ENCODE results near the gene LACTB.

Gene LACTB, protein sequence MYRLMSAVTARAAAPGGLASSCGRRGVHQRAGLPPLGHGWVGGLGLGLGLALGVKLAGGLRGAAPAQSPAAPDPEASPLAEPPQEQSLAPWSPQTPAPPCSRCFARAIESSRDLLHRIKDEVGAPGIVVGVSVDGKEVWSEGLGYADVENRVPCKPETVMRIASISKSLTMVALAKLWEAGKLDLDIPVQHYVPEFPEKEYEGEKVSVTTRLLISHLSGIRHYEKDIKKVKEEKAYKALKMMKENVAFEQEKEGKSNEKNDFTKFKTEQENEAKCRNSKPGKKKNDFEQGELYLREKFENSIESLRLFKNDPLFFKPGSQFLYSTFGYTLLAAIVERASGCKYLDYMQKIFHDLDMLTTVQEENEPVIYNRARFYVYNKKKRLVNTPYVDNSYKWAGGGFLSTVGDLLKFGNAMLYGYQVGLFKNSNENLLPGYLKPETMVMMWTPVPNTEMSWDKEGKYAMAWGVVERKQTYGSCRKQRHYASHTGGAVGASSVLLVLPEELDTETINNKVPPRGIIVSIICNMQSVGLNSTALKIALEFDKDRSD

DNA sequence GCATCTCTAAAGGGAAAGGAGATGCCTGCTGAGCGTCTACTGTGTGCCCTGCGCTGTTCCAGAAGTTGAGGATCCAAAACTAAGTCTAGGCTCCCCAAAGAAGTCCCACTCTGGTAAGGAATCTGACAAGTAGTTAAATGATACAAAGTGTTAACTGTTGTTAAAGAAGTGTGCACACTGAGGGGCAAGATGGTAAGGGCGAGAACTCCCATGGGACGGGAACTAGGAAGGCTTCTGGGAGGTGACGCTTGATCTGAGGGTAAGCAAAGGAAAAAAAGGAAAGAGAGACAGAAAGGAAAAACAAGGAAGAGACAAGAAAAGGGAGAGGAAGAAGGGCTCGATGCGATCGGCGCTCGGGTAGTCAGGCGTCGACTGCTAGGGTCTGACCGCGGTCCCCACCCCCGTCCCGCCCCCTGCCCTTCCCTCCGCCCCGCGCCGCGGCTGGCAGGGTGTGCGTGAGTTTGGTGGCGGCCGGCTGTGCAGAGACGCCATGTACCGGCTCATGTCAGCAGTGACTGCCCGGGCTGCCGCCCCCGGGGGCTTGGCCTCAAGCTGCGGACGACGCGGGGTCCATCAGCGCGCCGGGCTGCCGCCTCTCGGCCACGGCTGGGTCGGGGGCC lies at the start of gene LACTB:
TSS of gene LACTB (plus strand) at position 480 of the 620 bp plus-strand sequence. CDS start at position 491, 11 bp downstream.
- peak; percentile 74 for DNase-seq (ENCODE audit: low read depth)

GRCh38 chr15:63072023-63072650 lies 49.5 kb upstream of the LACTB start:
- no peak for DNase-seq (ENCODE audit: low read depth)

GRCh38 chr15:63072809-63073277 lies 48.8 kb upstream of the LACTB start:
- DNase-seq (ENCODE audit: low read depth) = no peak

DNA sequence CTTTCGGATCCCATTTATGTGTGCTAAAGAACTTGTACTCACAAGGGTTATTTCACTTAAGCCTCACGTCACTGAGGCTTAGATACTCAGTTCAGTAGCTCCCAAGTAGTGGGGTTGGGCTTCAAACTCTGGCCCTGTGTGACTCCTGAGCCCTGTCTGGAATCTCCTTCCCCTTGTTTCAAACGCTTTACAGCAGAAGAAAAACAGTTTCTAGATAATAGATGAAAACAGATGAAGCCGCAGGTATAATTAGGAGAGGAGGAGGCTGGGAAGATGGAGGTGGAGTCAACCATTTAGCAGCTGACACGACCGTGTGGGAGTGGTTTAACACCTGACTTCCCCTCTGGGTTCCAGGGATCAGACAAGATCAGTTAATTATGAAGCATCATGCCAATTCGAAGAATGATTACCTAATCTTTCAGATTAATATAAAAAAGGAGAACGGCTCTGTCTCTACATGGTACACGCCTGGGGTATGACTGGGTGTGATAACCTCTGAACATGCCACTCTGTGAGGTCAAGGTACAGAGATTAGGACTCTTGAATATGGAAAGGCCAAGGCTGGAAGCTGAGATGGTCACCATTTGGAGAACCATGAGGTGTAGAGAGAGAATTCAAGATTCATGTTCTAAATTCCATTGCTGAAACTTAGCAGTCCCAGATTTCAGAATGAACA lies 48.0 kb upstream of the LACTB start:
- no peak for DNase-seq (ENCODE audit: low read depth)

DNA sequence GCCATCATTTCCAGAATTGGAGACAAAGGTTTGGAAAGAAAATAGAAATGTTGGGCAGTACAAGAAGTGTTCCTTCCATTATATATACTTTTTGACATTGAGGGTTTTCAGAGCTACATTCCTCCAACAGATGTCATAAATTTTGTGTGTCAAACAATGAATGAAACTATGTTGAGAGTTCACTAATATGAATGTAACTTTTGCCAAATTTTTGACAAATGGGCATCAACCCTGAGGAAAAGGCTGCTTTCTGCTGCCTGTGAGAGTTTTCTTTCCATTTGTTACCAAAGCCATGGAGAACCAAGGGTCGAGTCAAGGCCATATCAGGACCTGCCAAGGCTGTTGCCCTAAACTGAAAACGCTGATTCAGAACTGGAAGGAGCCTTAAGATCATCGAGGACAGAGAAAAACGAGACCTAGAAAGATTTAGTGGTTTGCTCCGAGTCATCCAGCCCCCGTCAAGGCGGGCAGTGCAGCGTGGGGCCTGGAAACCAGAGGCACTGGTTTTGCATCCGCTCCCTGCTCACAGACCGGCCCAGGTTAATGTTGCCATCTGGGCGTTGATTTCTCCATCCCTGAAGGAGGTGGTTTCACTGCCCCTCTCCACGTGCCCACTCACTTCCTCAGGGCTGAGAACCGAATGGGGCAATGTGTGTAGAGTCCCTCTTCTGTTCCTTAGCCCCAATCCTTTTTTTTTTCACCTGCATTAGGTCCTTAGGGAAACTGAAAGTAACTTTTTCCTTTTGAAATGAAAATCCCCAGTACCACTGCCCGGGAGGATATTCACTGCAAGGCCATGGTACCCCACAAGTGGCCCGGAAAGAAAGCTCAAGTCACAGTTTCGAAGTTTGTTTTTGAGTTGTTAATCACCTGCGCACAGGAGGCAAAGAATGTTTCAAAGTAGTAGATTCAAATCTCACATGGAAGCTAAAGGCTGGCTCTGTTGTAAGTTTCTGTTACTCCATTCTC lies 46.4 kb upstream of the LACTB start:
- DNase-seq (ENCODE audit: low read depth) = no peak

GRCh38 chr15:63075984-63076713 lies 45.5 kb upstream of the LACTB start:
- DNase-seq (ENCODE audit: low read depth) = no peak

DNA sequence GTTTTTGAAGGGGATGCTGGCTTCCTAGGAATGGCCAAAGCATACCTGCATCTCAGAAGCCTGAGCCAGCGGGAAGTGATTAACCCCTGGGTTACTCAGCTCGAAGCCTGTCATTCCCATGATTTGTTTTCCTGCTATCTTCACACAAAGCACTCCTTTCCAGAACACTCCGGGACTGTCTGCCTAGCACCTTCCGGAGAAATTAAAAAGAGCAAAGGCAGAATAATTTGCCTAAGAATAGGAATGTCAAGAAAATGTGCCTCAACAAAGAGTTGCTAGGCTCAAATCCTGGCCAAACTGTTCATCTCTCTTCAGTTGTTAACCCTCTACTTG lies 45.0 kb upstream of the LACTB start:
- DNase-seq (ENCODE audit: low read depth) = no peak

DNA sequence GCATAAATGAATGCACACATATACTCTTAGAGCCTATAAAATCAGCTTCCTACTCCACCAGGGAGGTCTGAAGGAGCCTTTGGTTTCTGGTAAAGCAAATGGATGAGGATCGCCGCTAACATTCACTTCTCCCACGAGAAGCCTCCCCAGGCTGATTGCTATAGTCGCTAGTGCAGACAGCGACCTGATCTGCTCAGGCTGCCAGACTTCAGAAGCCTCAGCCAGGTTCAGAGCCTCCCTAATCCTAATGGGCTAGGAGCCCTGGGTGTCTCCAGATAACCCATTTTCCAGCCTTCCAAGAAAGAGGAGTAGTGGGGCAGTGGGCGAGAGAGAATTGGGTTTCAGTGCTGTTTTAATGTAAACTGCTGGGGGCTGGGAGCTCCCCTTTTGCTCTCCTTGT lies 43.7 kb upstream of the LACTB start:
- no peak for DNase-seq (ENCODE audit: low read depth)

DNA sequence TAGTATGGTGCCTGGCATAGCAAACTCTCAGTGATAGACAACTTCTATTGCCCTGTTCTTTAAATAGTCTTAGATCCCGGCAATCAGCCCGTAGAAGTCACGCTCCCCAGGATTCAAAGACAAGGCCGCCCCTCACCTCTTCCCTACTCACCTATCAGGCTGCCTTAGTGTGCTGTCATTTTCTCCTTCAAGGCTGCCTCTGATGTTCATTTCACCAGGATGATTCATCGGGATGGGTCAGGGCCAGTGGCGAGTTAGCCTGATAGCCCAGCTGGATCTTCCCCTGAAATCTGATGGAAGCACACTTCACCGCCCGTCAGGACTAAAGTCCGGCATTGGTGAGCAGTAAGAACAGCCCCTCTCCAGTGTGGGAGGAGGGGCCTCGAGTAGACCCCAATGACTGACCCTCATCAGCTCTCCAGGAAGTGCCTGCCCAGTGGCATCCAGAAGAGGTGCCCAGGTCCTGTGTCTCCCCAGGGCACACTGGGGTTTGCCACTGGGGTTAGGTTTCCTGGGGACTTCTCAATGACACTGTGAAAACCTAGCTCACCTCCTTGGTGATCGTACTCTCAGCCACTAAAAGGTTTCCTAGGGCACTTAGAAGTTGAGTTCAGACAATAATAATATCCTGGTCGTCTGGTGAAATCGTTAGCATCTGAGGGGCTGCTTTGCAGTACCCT lies 41.6 kb upstream of the LACTB start:
- DNase-seq (ENCODE audit: low read depth) = no peak

- DNase-seq (ENCODE audit: low read depth) = no peak
These were observed 40.9 kb upstream of the LACTB start for GRCh38 chr15:63080634-63081250.

- no peak for DNase-seq (ENCODE audit: low read depth)
These were observed 39.3 kb upstream of the LACTB start for GRCh38 chr15:63082366-63082765.

- DNase-seq (ENCODE audit: low read depth) = no peak
These were observed 38.6 kb upstream of the LACTB start for GRCh38 chr15:63083044-63083443.

DNA sequence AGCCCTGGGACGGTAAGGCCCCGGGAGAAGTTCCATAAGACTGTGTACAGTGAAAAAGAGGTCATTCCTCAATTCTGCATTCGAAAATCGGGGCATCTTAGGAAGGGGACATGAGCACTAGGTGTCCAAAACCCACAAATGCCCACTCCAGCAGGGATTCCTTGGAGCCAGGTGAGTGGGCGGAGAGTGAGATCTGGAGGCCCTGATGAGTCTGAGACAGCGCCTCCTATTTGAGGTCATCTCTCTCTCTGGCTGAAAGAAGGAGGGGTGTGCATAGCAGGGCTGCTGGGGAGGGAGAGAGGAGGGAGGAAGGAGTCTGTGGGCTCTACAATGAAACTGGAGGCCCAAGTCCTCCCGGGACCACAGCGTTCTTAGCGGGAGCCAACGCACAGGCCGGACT lies 38.1 kb upstream of the LACTB start:
- DNase-seq (ENCODE audit: low read depth) = no peak

GRCh38 chr15:63084806-63085205 lies 36.9 kb upstream of the LACTB start:
- DNase-seq (ENCODE audit: low read depth) = no peak

GRCh38 chr15:63085289-63085688 lies 36.4 kb upstream of the LACTB start:
- no peak for DNase-seq (ENCODE audit: low read depth)

DNA sequence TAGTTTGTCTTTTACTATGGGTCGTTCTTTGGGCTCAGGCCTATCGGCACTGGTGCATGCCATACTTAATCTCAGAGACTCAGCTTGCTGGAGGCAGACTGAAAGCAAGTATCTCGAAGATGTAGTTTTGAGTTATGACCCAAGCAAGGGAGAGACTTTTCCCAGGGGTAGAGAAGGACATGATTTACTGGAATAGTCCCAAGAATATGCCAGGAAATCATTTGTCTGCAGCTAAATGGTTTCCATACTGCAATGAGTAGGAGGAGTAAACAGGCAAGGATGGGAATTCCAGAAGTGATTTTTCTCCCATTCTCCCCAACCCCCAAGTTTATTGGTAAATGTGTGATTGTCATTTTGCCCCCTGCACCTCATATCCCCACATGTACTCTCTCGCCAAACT lies 35.4 kb upstream of the LACTB start:
- DNase-seq (ENCODE audit: low read depth) = no peak

GRCh38 chr15:63086947-63087346 lies 34.7 kb upstream of the LACTB start:
- DNase-seq (ENCODE audit: low read depth) = no peak

DNA sequence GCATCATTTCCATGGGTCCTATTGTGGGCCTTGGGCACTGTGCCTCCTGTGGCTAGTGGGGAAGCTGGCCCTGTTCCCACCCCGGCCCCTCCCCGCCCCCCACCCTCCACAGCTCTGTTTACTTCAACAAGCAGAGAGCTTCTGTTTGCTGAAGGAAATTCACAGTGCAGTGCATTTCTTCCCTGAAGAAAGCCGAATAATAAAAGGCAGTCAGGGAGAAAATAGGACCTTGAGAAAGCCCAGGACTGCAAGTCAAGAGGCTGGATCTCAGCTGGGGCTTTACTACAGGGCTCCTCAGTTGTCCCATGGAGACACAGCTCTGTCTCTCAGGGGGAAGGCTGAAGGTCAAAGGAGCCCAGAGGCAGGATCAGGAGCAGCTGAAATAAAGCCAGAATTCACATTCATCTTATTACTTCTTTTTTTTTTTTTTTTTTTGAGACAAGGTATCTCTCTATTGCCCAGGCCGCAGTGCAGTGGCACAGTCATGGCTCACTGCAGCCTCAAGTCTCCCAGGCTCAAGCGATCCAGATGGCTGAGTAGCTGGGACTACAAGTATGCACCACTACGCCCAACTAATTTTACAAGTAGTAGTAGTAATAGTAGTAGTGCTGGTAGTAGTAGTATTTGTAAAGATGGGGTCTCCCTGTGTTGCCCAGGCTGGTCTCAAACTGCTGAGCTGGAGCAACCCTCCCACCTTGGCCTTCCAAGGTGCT lies 33.0 kb upstream of the LACTB start:
- no peak for DNase-seq (ENCODE audit: low read depth)
